ENCODE measurements around the gene SLC25A23. TPM values are rescaled to one million over a fixed set of nuclear protein-coding genes. Genes with fewer than 3 reads are reported as not detected.
A peak's percentile ranks its signal among the peaks of the same experiment; 100 is the strongest.

Gene SLC25A23
- polyA plus RNA-seq, 1 of the 3 experiments (the other 2 are of a cell fraction) = 10.9 TPM

DNA sequence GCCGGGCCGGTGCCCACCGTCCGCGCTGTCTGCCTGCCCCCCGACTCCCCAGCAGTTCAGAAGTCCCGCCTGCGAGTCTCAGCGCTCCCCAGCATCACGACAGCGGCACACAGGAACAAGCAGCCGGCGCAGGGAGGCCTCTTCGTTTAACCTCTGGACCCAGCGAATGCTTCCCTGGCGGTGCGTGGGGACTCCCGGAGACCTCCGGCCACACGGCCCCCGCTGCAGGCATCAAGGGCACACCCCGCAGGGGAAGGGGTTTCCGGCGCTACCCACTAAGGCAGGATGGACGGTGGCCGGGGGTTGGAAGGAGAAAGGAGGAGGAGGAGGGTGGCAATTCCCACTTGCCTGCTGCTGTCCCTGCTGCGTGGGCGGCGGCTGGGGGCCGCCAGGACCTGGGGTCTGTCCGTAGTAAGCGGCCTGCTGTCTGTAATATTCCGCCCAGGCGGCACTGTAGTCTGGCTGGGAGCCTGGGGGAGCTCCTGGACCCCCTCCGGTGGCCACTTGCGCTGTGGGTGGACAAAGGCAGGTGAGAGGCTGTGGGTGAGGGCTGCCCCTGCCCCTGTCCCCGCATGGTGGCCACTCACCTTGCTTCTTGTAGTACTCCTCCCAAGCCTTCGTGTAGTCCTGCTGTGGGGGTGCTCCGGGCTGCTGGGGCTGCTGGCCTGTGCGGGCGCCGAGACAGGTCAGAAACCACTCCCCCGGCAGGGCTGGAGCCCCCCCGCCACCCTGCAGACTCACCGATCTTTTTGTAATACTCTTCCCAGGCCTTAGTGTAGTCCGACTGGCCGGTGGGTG is 44.6 kb downstream of the SLC25A23 start:
- 95% methylated on average over 29 of the region's 47 CpGs for WGBS (ENCODE audit: low lambda C conversion rate)
- ChIA-PET POLR2A (no interaction called here), CTCF (no interaction called here)
- Histone ChIP-seq H3K79me2 (ENCODE audit: insufficient read depth) (peaks cover 20% of the 10 kb centered on the region; the same call in 1 of the 2 replicates), H3K9me2 (no peaks in the 10 kb centered on the region), H3K27me3 (ENCODE audit: insufficient read depth) (no peaks in the 10 kb centered on the region), H3K36me3 (replicated peaks in 1 of 2; ENCODE audit: control insufficient read depth in 1 of 2, insufficient read depth in 2 of 2, low read length in 1 of 2) (peaks cover 20 to 60% of the 10 kb centered on the region in 2 experiments), H3K4me2 (no peak overlapping the region), H4K20me1 (ENCODE audit: insufficient read depth) (peaks cover 26% of the 10 kb centered on the region), H3K4me1 (ENCODE audit: control insufficient read depth in 1 of 2, insufficient read depth in 2 of 2, low read depth in 1 of 2, low read length in 1 of 2) (no peaks in the 10 kb centered on the region), H3K9ac (no peak overlapping the region), H3K9me3 (no peaks in the 10 kb centered on the region), H3K4me3 (ENCODE audit: low read depth in 2 of 2, low read length in 1 of 2) (no peak overlapping the region), H2AFZ (ENCODE audit: low read depth) (no peak overlapping the region), H3K27ac (ENCODE audit: low read depth in 2 of 2, low read length in 1 of 2) (no peak overlapping the region), H3F3A (replicated peaks; ENCODE audit: insufficient read depth) (no peaks in the 10 kb centered on the region)
- TF ChIP-seq MXI1 (IDR thresholded peaks at IDR 0.05; ENCODE audit: low read depth, low read length) (no peak), GATA2 (CRISPR knock-in tag; IDR thresholded peaks at IDR 0.05) (no peak), RCOR1 (IDR thresholded peaks at IDR 0.05; ENCODE audit: low read length) (no peak), FOXJ3 (CRISPR knock-in tag; IDR thresholded peaks at IDR 0.05) (no peak), USF2 (IDR thresholded peaks at IDR 0.05; ENCODE audit: borderline replicate concordance, low read depth, low read length) (no peak)
- TF ChIP-seq, protein P1, sequence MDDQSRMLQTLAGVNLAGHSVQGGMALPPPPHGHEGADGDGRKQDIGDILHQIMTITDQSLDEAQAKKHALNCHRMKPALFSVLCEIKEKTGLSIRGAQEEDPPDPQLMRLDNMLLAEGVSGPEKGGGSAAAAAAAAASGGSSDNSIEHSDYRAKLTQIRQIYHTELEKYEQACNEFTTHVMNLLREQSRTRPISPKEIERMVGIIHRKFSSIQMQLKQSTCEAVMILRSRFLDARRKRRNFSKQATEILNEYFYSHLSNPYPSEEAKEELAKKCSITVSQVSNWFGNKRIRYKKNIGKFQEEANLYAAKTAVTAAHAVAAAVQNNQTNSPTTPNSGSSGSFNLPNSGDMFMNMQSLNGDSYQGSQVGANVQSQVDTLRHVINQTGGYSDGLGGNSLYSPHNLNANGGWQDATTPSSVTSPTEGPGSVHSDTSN (IDR thresholded peaks at IDR 0.05) = no peak
- peak; percentile 36 for DNase-seq

GRCh38 chr19:6413721-6414643 is 45.6 kb downstream of the SLC25A23 start:
- Histone ChIP-seq H2AFZ (ENCODE audit: low read depth) (no peak overlapping the region), H3K27me3 (ENCODE audit: insufficient read depth) (no peaks in the 10 kb centered on the region), H3K36me3 (replicated peaks in 1 of 2; ENCODE audit: control insufficient read depth in 1 of 2, insufficient read depth in 2 of 2, low read length in 1 of 2) (peaks cover 17 to 51% of the 10 kb centered on the region in 2 experiments), H3K9me2 (no peaks in the 10 kb centered on the region), H3K27ac (ENCODE audit: low read depth in 2 of 2, low read length in 1 of 2) (no peak overlapping the region), H3K9me3 (no peaks in the 10 kb centered on the region), H4K20me1 (ENCODE audit: insufficient read depth) (peaks cover 16% of the 10 kb centered on the region; the same call in 1 of the 2 replicates), H3K9ac (no peak overlapping the region), H3F3A (replicated peaks; ENCODE audit: insufficient read depth) (no peaks in the 10 kb centered on the region), H3K4me2 (no peak overlapping the region), H3K4me1 (ENCODE audit: control insufficient read depth in 1 of 2, insufficient read depth in 2 of 2, low read depth in 1 of 2, low read length in 1 of 2) (no peaks in the 10 kb centered on the region), H3K79me2 (ENCODE audit: insufficient read depth) (peaks cover 10% of the 10 kb centered on the region; the same call in 1 of the 2 replicates), H3K4me3 (ENCODE audit: low read depth in 2 of 2, low read length in 1 of 2) (no peak overlapping the region)
- no peak for TF ChIP-seq FOXJ3 (CRISPR knock-in tag; IDR thresholded peaks at IDR 0.05)
- ChIA-PET CTCF (no interaction called here), POLR2A (no interaction called here)
- WGBS (ENCODE audit: low lambda C conversion rate) = 85% methylated on average over 41 of the region's 42 CpGs
- DNase-seq = peak; percentile 35
